ENCODE data around the gene KLK15.

DNA sequence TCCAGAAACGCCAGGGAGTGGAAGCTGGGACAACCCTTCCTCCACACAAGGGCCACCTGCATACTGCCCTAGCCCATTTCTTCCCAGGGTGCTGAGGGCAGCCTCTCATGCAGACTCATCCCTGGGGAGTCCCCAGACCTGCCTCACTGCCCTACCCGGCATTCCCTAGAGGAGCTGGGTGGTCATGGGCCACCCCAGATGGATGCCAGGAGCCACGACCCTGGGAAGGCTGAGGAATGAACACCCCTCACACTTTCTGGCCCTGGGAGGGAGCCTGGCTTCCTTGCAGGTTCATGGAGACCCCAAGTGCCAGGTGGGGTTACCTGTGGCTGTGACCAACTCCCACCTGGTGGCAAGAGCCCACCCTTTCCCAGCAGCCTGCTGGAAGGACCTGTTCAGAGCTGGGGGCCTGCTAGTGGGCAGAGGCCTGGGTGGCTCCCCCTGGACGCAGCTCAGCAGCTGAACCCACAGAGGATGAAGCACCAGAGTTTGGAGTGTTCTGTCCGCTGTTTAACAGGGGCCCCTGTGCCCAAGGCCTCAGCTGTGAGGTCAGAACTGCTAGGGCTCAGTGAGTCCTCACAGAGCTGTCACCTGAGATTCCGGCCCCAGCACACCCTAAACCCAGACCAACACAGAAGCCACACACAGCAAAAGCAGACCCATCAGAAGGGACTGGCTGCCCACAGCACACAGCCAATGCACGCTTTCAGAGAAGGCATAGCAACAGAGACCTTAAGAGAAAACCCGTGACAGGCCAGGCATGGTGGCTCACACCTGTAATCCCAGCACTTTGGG, 36.5 kb downstream of the KLK15 start:
- TF ChIP-seq, protein P1, sequence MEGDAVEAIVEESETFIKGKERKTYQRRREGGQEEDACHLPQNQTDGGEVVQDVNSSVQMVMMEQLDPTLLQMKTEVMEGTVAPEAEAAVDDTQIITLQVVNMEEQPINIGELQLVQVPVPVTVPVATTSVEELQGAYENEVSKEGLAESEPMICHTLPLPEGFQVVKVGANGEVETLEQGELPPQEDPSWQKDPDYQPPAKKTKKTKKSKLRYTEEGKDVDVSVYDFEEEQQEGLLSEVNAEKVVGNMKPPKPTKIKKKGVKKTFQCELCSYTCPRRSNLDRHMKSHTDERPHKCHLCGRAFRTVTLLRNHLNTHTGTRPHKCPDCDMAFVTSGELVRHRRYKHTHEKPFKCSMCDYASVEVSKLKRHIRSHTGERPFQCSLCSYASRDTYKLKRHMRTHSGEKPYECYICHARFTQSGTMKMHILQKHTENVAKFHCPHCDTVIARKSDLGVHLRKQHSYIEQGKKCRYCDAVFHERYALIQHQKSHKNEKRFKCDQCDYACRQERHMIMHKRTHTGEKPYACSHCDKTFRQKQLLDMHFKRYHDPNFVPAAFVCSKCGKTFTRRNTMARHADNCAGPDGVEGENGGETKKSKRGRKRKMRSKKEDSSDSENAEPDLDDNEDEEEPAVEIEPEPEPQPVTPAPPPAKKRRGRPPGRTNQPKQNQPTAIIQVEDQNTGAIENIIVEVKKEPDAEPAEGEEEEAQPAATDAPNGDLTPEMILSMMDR (IDR thresholded peaks at IDR 0.05; ENCODE audit: insufficient read depth, low read length), result no peak
- TF ChIP-seq GABPA (IDR thresholded peaks at IDR 0.05; ENCODE audit: low read depth), result no peak
